ENCODE data around the gene ARMC12. TPM values are rescaled to one million over a fixed set of nuclear protein-coding genes. Genes with fewer than 3 reads are reported as not detected.
A peak's percentile ranks its signal among the peaks of the same experiment; 100 is the strongest.

ARMC12 gene
- total and polyA plus RNA-seq, 2 of the 13 experiments (the other 11 are each of a cell fraction or from before 2014, with no cell fraction given) = 1.3 TPM; not detected in 1

GRCh38 chr6:35688605-35689322, 48.1 kb upstream of the ARMC12 start, which contains the start of gene FKBP5 (continued):
- TF ChIP-seq PAXIP1 (CRISPR knock-in tag; conservative IDR thresholded peaks at IDR 0.05) = 0 out of 2 replicates have a peak, but pooled peaks have one; percentile 39
- TF ChIP-seq GABPB1 (CRISPR knock-in tag; IDR thresholded peaks at IDR 0.05) = peak; percentile 69
- no peak for TF ChIP-seq SMARCC2 (IDR thresholded peaks at IDR 0.05)
- no peak for TF ChIP-seq HINFP (CRISPR knock-in tag; IDR thresholded peaks at IDR 0.05; ENCODE audit: low read depth)
- TF ChIP-seq NFKBIZ (CRISPR knock-in tag; IDR thresholded peaks at IDR 0.05) = no peak
- TF ChIP-seq SNAPC4 (CRISPR knock-in tag; IDR thresholded peaks at IDR 0.05) = peak; percentile 97
- TF ChIP-seq ARNT2 (CRISPR knock-in tag; IDR thresholded peaks at IDR 0.05; ENCODE audit: low read depth) = peak; percentile 85
- no peak for TF ChIP-seq ZNF510 (CRISPR knock-in tag; IDR thresholded peaks at IDR 0.05; ENCODE audit: low read depth)
- no peak for TF ChIP-seq ZNF446 (CRISPR knock-in tag; IDR thresholded peaks at IDR 0.05)
- no peak for TF ChIP-seq ZNF556 (CRISPR knock-in tag; IDR thresholded peaks at IDR 0.05; ENCODE audit: borderline replicate concordance)
- TF ChIP-seq ETS1 (CRISPR knock-in tag; IDR thresholded peaks at IDR 0.05) = peak; percentile 87; the same call in 1 of the 2 replicates
- TF ChIP-seq ZNF512 (CRISPR knock-in tag; IDR thresholded peaks at IDR 0.05) = no peak
- TF ChIP-seq FOXC1 (CRISPR knock-in tag; IDR thresholded peaks at IDR 0.05; ENCODE audit: borderline replicate concordance) = no peak

Data from HepG2 (cell line).